SJSA1 (cell line): ENCODE measurements around the gene EMC1. TPM values are rescaled to one million over a fixed set of nuclear protein-coding genes. Genes with fewer than 3 reads are reported as not detected.
"Not testable (repeated sequence)": the region's sequence is repeated elsewhere in the genome, so short reads cannot be mapped to it uniquely, and the experiment has no call there.

Source experiments
- DNase-seq, 2 experiments: peaks; one replicate each; pipeline ENCODE4 v3.0.0-alpha.2; 2015 to 2020; ENCODE audit warnings: low spot score in 2 of 2, low read depth in 1 of 2
- H3K27ac ChIP-seq: fragments of 250-450 bp; sonication (Bioruptor Pico); 2 replicates; pipeline ENCODE4 v1.5.1; 2020; ENCODE audit warnings: mild to moderate bottlenecking, moderate library complexity
- H3K27me3 ChIP-seq: fragments of 250-450 bp; sonication (Bioruptor Pico); replicated peaks from 2 replicates; pipeline ENCODE4 v1.5.1; 2020; ENCODE audit warnings: mild to moderate bottlenecking, moderate library complexity
- H3K36me3 ChIP-seq: fragments of 250-450 bp; sonication (Bioruptor Pico); 2 replicates; pipeline ENCODE4 v1.5.1; 2020; ENCODE audit warnings: mild to moderate bottlenecking
- H3K4me1 ChIP-seq: fragments of 250-450 bp; sonication (Bioruptor Pico); replicated peaks from 2 replicates; pipeline ENCODE4 v1.6.1; 2021; ENCODE audit warnings: mild to moderate bottlenecking
- H3K4me3 ChIP-seq: fragments of 250-450 bp; sonication (Bioruptor Pico); 2 replicates; pipeline ENCODE4 v1.5.1; 2020; ENCODE audit warnings: mild to moderate bottlenecking
- H3K9me3 ChIP-seq: fragments of 250-450 bp; sonication (Bioruptor Pico); replicated peaks from 2 replicates; pipeline ENCODE4 v1.5.1; 2020; ENCODE audit warnings: mild to moderate bottlenecking
- total RNA-seq: library from RNA; depleted of rRNA; stranded (reverse); fragments of >200 nt; shearing (Covaris generic); gene quantifications from 2 replicates; pipeline ENCODE4 v1.2.3, GENCODE V29; 2014

The EMC1 gene
- total RNA-seq, 1 experiment from 2014 or later: 80.5 TPM

- H3K4me3 ChIP-seq: no peak overlapping the region
- H3K9me3 ChIP-seq: no peaks in the 10 kb centered on the region
- H3K4me1 ChIP-seq: no peaks in the 10 kb centered on the region
- peaks cover 86% of the 10 kb centered on the region for H3K36me3 ChIP-seq
- H3K27ac ChIP-seq: no peak overlapping the region
- DNase-seq: no peak
- H3K27me3 ChIP-seq: no peaks in the 10 kb centered on the region
These were observed 31.9 kb downstream of the EMC1 start for GRCh38 chr1:19219451-19219850.

DNA sequence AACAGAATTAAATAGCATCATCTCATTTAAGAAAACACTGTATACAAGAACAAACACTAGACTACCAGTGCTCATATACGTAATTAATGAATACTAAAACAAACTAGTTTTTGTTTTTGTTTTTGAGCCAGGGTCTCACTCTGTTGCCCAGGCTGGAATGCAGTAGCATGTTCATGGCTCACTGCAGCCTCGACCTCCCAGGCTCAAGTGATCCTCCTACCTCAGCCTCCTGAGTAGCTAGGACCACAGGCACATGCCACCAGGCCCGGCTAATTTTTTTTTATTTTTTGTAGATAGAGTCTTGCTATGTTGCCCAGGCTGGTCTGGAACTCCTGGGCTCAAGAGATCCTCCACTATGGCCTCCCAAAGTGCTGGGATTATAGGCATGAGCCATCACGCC is 34.7 kb downstream of the EMC1 start:
- peaks cover 67% of the 10 kb centered on the region for H3K36me3 ChIP-seq
- H3K4me3 ChIP-seq, H3K4me1 ChIP-seq, H3K9me3 ChIP-seq, DNase-seq, H3K27ac ChIP-seq, H3K27me3 ChIP-seq: not testable (repeated sequence)

GRCh38 chr1:19213580-19213979 is 37.7 kb downstream of the EMC1 start:
- Histone ChIP-seq H3K4me3 (no peak overlapping the region), H3K27ac (no peak overlapping the region), H3K9me3 (no peaks in the 10 kb centered on the region), H3K36me3 (peaks cover 44% of the 10 kb centered on the region), H3K4me1 (peaks cover 8% of the 10 kb centered on the region), H3K27me3 (no peaks in the 10 kb centered on the region)
- no peak for DNase-seq

DNA sequence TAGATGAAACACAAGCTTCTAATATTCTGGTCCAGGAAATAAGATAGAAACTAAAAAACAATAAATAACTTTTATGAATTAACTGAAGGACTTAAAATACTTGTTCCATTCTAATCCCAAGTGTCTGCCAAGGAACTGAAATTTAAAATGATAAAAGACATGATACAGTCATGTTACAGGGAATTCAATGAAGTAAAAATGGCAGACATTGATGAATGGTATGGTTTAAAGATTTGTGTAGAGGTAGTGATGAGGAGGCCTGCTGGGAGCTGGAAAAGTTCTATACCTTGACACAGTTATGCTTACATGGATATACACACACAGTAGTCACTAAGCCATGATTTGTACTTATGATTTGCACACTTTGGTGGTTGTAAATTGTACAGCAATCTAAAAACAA is 39.2 kb downstream of the EMC1 start:
- Histone ChIP-seq H3K4me1 (peaks cover 16% of the 10 kb centered on the region), H3K27me3 (no peaks in the 10 kb centered on the region), H3K9me3 (no peaks in the 10 kb centered on the region), H3K36me3 (peaks cover 41% of the 10 kb centered on the region), H3K4me3 (no peak overlapping the region), H3K27ac (no peak overlapping the region)
- no peak for DNase-seq

DNA sequence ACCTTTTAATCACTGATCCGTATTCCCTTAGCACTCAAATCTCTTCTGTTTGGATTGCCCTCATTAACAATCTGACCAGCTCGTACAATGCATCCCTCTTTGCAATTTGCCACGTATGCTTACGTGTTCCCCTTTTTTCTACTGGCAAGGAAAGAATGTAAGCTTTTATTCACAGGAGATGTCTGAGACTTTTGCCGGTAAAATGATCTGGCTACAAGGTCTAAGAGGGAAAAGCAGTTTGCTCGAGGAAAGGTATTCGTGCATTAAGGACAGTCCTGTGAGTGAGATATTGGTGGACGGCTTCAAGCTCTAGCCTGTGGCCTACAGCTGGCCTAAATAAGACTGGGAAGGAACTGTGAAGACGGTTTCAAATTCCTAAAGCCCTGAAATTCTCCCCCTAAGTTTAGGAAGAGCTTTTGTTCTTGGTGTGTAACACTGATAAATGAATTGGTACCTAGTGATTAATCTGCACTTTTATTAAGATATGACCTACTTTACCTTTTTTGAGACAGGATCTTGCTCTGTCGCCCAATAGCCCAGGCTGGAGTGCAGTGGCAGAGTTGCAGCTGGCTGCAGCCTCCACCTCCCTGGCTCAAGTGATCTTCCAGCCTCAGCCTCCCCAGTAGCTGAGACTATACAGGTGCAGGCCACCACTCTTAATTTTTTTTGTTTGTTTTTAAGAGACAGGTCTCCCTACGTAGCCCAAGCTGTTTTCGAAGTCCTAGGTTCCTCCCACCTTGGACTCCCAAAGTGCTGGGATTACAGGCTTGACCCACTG is 40.4 kb downstream of the EMC1 start:
- no peak for DNase-seq

GRCh38 chr1:19209990-19210771 is 41.1 kb downstream of the EMC1 start, which contains the start of gene UBR4:
Gene UBR4 (minus strand): TSS chr1:19210266. CDS start chr1:19210248, 18 bp downstream.
- Histone ChIP-seq H3K4me3 (peak within 1 kb of the TSS; percentile 92), H3K27me3 (no peaks in the 10 kb centered on the region), H3K27ac (peak within 1 kb of the TSS; percentile 88), H3K36me3 (peaks cover 36% of the 10 kb centered on the region), H3K4me1 (peaks cover 17% of the 10 kb centered on the region), H3K9me3 (no peaks in the 10 kb centered on the region)
- peak; percentile 95 to 97 for DNase-seq

More for the DNA sequence above, 40.4 kb downstream of the EMC1 start:
- H3K27ac ChIP-seq: peak overlapping the region; percentile 88
- no peaks in the 10 kb centered on the region for H3K27me3 ChIP-seq
- no peaks in the 10 kb centered on the region for H3K9me3 ChIP-seq
- peaks cover 35% of the 10 kb centered on the region for H3K36me3 ChIP-seq
- H3K4me3 ChIP-seq: peak overlapping the region; percentile 92
- peaks cover 16% of the 10 kb centered on the region for H3K4me1 ChIP-seq

DNA sequence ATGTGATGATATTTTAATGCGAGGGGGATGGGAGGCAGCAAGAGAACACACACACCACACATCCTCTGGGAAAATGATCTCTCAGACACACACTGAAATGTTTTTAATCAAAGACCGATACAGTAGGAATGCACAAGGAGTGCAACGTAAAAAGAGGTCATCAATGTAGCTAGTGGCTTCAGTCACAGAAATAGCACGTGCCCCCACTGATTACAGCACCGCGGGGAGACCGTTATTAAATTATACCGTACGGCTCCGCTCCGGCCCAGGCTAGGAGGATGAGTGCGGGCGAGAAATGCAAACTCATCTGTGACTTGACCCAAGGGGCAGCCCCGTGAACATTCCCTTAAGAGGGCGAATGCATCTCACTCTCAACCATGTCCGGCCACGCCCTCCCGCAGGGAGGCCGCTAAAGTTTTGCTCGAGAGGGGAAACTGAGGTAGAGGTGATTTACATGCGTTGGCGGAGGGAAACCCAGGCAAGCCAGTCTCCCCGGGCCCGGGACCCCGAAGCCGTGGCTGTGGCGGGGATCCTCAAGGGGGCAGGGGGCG is 41.8 kb downstream of the EMC1 start:
- DNase-seq: peak in 1 of 2 experiments; percentile 62
- Histone ChIP-seq H3K27ac (peak overlapping the region; percentile 88), H3K4me3 (peak overlapping the region; percentile 92), H3K36me3 (peaks cover 34% of the 10 kb centered on the region), H3K4me1 (peaks cover 24% of the 10 kb centered on the region), H3K27me3 (no peaks in the 10 kb centered on the region), H3K9me3 (no peaks in the 10 kb centered on the region)

DNA sequence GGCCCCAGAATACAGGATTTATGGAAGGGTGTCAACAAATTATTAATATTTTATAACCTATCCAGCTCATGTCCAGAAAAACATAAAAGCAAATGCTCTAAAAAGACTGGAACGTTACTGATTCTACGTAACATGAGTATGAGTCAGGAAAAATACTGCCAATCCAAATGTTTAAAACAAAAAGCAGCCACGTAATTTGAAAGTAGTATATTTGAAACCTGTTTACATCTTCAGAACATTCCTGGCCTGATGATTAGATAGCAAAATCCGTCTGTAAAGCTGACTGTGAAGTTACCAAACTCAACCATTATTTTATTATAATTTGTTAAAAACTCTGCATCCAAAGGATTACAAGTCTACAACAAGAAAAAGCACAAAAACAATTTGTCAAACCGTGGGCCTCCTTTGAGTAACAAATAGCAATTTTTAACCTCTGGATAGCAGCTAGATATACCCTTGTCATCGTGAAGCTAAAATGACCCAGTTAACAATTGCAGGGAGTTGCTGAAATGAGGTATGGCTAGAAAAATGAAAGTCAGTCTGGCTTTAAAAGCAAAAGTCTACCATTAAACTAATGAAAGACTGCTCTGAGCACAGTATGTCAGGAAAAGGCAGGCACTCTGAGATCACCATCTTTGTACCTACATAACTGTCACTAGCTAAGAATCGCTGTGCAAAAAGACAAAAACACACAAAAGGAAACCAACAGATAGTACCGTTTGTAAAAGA is 42.5 kb downstream of the EMC1 start:
- Histone ChIP-seq H3K4me3 (peak overlapping the region; percentile 92), H3K4me1 (peaks cover 25% of the 10 kb centered on the region), H3K27me3 (no peaks in the 10 kb centered on the region), H3K9me3 (no peaks in the 10 kb centered on the region), H3K27ac (peak overlapping the region; percentile 88), H3K36me3 (peaks cover 32% of the 10 kb centered on the region)
- DNase-seq: peak in 1 of 2 experiments; percentile 50

DNA sequence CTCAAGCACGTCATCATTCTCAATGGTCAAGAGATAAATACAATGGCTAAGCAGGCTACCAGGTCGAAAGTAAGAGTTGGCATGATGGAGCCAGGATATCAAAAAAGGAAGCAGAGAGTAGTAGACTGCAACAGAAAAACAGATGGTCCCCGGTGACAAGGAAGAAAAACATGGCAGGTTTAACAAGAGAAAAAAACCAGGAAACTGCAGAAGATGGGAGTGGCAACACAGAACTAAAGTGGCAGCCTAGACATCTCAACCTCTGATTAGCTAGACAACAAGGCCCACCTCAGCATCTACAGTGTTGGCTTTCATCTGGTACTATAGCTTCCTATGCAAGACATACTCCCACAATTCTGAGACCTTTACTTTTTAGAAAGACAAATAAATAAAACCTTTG is 44.4 kb downstream of the EMC1 start:
- no peaks in the 10 kb centered on the region for H3K9me3 ChIP-seq
- H3K4me3 ChIP-seq: no peak overlapping the region
- H3K27me3 ChIP-seq: no peaks in the 10 kb centered on the region
- no peak for DNase-seq
- H3K27ac ChIP-seq: no peak overlapping the region
- H3K36me3 ChIP-seq: peaks cover 32% of the 10 kb centered on the region
- H3K4me1 ChIP-seq: peaks cover 34% of the 10 kb centered on the region

DNA sequence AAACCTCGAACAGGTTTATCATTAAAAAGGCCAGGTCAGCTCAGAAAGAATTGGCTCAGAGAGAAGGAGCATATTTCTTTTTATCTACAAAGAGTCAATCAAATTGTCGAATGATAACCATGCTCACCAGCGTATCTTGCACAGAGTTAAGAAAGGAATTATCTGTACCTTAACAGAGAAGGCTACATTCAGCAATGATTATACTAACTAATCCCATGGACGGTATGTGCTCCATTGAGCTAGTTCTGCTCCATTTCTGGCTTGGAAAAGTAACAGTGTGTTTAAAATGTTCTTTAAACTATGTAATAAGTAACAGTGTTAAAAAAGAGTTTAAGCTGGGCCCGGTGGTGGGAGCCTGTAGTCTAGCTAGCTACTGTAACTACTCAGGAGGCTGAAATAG is 45.5 kb downstream of the EMC1 start:
- no peak for DNase-seq

DNA sequence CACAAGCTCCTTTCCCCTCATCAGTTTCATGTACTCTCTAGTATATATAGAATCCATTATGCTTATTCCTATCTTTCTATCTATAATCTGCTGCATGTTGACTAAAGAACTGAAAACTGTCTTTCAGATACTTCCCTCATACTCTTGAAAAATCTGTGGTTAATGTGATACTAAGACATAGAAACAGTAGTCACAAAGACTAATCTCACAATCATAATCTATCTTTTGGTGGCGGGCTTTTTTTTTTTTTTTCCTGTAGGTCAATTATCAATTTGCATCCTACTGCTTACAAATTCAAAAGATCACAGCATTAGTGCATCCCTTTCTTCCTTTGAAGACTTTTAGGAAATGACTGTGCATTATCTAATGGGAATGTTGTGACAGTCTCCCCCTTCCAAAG is 45.9 kb downstream of the EMC1 start:
- H3K27me3 ChIP-seq: no peaks in the 10 kb centered on the region
- H3K27ac ChIP-seq: no peak overlapping the region
- H3K9me3 ChIP-seq: no peaks in the 10 kb centered on the region
- peaks cover 47% of the 10 kb centered on the region for H3K36me3 ChIP-seq
- H3K4me3 ChIP-seq: no peak overlapping the region
- H3K4me1 ChIP-seq: peaks cover 26% of the 10 kb centered on the region
- no peak for DNase-seq

More for the DNA sequence above, 45.5 kb downstream of the EMC1 start:
- Histone ChIP-seq H3K27me3 (no peaks in the 10 kb centered on the region), H3K27ac (no peak overlapping the region), H3K36me3 (peaks cover 43% of the 10 kb centered on the region), H3K4me1 (peaks cover 27% of the 10 kb centered on the region), H3K4me3 (no peak overlapping the region), H3K9me3 (no peaks in the 10 kb centered on the region)

GRCh38 chr1:19204446-19205266 is 46.7 kb downstream of the EMC1 start:
- peaks cover 26% of the 10 kb centered on the region for H3K4me1 ChIP-seq
- H3K27ac ChIP-seq: no peak overlapping the region
- no peaks in the 10 kb centered on the region for H3K9me3 ChIP-seq
- H3K36me3 ChIP-seq: peaks cover 51% of the 10 kb centered on the region
- no peaks in the 10 kb centered on the region for H3K27me3 ChIP-seq
- H3K4me3 ChIP-seq: no peak overlapping the region
- no peak for DNase-seq

- H3K4me1 ChIP-seq: peaks cover 24% of the 10 kb centered on the region
- DNase-seq: no peak
- no peak overlapping the region for H3K4me3 ChIP-seq
- H3K27ac ChIP-seq: no peak overlapping the region
- H3K9me3 ChIP-seq: no peaks in the 10 kb centered on the region
- no peaks in the 10 kb centered on the region for H3K27me3 ChIP-seq
- H3K36me3 ChIP-seq: peaks cover 60% of the 10 kb centered on the region
These were observed 47.9 kb downstream of the EMC1 start for GRCh38 chr1:19203440-19203839.
